ENCODE results near the gene ARAP1.

DNA sequence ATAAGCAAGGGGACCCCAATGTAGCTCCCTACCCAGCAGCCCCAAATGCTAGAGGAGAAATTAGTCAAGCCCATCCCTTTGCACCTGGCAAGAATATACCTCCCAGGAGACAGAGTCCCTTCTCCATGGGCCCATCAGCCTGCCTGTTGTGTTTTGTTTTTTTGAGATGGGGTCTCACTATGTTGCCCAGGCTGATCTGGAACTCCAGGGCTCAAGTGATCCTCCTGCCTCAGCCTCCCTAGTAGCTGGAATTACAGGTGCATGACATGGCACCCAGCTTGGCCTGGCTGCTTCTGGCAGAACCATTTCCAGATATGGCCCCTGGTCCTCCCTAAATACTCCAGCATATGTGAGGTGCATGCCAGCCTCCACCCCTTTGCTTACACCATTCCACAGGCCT is 100.1 kb downstream of the ARAP1 start:
- TF ChIP-seq, protein P1, sequence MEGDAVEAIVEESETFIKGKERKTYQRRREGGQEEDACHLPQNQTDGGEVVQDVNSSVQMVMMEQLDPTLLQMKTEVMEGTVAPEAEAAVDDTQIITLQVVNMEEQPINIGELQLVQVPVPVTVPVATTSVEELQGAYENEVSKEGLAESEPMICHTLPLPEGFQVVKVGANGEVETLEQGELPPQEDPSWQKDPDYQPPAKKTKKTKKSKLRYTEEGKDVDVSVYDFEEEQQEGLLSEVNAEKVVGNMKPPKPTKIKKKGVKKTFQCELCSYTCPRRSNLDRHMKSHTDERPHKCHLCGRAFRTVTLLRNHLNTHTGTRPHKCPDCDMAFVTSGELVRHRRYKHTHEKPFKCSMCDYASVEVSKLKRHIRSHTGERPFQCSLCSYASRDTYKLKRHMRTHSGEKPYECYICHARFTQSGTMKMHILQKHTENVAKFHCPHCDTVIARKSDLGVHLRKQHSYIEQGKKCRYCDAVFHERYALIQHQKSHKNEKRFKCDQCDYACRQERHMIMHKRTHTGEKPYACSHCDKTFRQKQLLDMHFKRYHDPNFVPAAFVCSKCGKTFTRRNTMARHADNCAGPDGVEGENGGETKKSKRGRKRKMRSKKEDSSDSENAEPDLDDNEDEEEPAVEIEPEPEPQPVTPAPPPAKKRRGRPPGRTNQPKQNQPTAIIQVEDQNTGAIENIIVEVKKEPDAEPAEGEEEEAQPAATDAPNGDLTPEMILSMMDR (IDR thresholded peaks at IDR 0.05) = no peak
- TF ChIP-seq POLR2AphosphoS5 (IDR thresholded peaks at IDR 0.05) = no peak
